Measurements from ENCODE around the gene ZNHIT6. TPM values are rescaled to one million over a fixed set of nuclear protein-coding genes. Genes with fewer than 3 reads are reported as not detected.

Gene ZNHIT6
- total RNA-seq, 1 experiment from 2014 or later: 56.2 TPM

- ATAC-seq (no peak), DNase-seq (ENCODE audit: low read depth, low spot score) (no peak)
- Histone ChIP-seq H3K27ac (ENCODE audit: low read length) (no peak overlapping the region), H3K36me3 (ENCODE audit: control insufficient read depth, insufficient read depth, low read length) (no peaks in the 10 kb centered on the region), H3K4me3 (ENCODE audit: low read depth in 2 of 2, low read length in 2 of 2) (no peak overlapping the region), H3K9me3 (ENCODE audit: control insufficient read depth, insufficient read depth, low read depth, low read length) (no peaks in the 10 kb centered on the region), H3K4me1 (ENCODE audit: control insufficient read depth, insufficient read depth, low read length) (no peaks in the 10 kb centered on the region), H3K27me3 (ENCODE audit: control insufficient read depth, insufficient read depth, low read length) (no peaks in the 10 kb centered on the region)
- no peak for TF ChIP-seq POLR2AphosphoS5 (IDR thresholded peaks at IDR 0.05; ENCODE audit: low read depth, low read length)
- no peak for TF ChIP-seq REST (IDR thresholded peaks at IDR 0.05; ENCODE audit: insufficient read depth in 1 of 2, low read depth in 2 of 2, low read length in 1 of 2)
- TF ChIP-seq CTCF (IDR thresholded peaks at IDR 0.05): no peak
- no peak for TF ChIP-seq SIN3A (IDR thresholded peaks at IDR 0.05; ENCODE audit: borderline replicate concordance, insufficient read depth, low read depth, low read length)
- no TSS peak for BruUV-seq (replicated peaks)
- in situ Hi-C loops (cut with HindIII; ENCODE audit: low pct_unique_long_range_greater_than_20kb, low sequenced_read_pairs): no loop called here
- intact Hi-C loops (cut with micrococcal nuclease; ENCODE audit: unreplicated experiment): no loop called here
- ChIA-PET POLR2A (no interaction called here), CTCF (no interaction called here)
Measured at GRCh38 chr1:85743814-85744213, 35.6 kb upstream of the ZNHIT6 start.

- in situ Hi-C loops (cut with HindIII; ENCODE audit: low pct_unique_long_range_greater_than_20kb, low sequenced_read_pairs) (no loop called here), intact Hi-C loops (cut with micrococcal nuclease; ENCODE audit: unreplicated experiment) (no loop called here)
- Histone ChIP-seq H3K4me1 (ENCODE audit: control insufficient read depth, insufficient read depth, low read length) (no peaks in the 10 kb centered on the region), H3K27me3 (ENCODE audit: control insufficient read depth, insufficient read depth, low read length) (no peaks in the 10 kb centered on the region), H3K27ac (ENCODE audit: low read length) (no peak overlapping the region), H3K4me3 (ENCODE audit: low read depth in 2 of 2, low read length in 2 of 2) (no peak overlapping the region), H3K36me3 (ENCODE audit: control insufficient read depth, insufficient read depth, low read length) (no peaks in the 10 kb centered on the region), H3K9me3 (ENCODE audit: control insufficient read depth, insufficient read depth, low read depth, low read length) (no peaks in the 10 kb centered on the region)
- 0 out of 2 replicates have a peak, but pooled peaks have one; percentile 35 for ATAC-seq
- CTCF ChIA-PET: no interaction called here
- TF ChIP-seq POLR2AphosphoS5 (IDR thresholded peaks at IDR 0.05; ENCODE audit: low read depth, low read length) (no peak), TCF7L2 (IDR thresholded peaks at IDR 0.05; ENCODE audit: low read depth, low read length) (no peak), CTCF (IDR thresholded peaks at IDR 0.05) (no peak), REST (IDR thresholded peaks at IDR 0.05; ENCODE audit: insufficient read depth in 1 of 2, low read depth in 2 of 2, low read length in 1 of 2) (no peak), SIN3A (IDR thresholded peaks at IDR 0.05; ENCODE audit: borderline replicate concordance, insufficient read depth, low read depth, low read length) (no peak)
- no peak for DNase-seq (ENCODE audit: low read depth, low spot score)
- BruUV-seq (replicated peaks): no TSS peak
- POLR2A ChIA-PET: no interaction called here
Measured at GRCh38 chr1:85734931-85735330, 26.7 kb upstream of the ZNHIT6 start.
